Activated CD4-positive, alpha-beta T cell treated with anti-CD3 and anti-CD28 coated beads for 24 hours (primary cell): ENCODE results near the gene NEK10.

ENCODE experiments used
- DNase-seq, 2 donors: peaks; one replicate each; pipeline ENCODE4 v3.0.0-alpha.2; 2020; ENCODE audit warnings: low read depth in 2 of 2

NEK10 gene

GRCh38 chr3:27097182-27097581 lies 272.0 kb downstream of the NEK10 start:
- DNase-seq = no peak

- no peak for DNase-seq
Observed at GRCh38 chr3:27095553-27096222, 273.5 kb downstream of the NEK10 start.

GRCh38 chr3:27094721-27095120 lies 274.5 kb downstream of the NEK10 start:
- no peak for DNase-seq

DNA sequence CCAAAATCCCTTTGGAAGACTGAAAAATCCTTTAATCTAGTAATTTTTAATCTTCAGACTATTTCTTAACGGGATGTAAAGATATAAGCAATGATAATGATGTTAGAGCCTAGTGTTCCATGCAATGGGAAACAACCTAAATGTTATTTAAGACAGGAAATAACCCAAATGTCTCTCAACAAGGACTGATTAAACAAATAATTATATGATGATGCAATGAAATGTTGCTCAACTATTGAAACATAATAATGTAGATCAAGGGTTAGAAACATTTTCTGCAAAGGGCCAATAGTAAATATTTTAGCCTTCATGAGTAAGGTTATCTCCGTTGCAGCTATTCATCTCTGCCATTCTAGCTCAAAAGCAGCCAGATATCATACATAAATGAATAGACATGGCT lies 275.4 kb downstream of the NEK10 start:
- DNase-seq = no peak

DNA sequence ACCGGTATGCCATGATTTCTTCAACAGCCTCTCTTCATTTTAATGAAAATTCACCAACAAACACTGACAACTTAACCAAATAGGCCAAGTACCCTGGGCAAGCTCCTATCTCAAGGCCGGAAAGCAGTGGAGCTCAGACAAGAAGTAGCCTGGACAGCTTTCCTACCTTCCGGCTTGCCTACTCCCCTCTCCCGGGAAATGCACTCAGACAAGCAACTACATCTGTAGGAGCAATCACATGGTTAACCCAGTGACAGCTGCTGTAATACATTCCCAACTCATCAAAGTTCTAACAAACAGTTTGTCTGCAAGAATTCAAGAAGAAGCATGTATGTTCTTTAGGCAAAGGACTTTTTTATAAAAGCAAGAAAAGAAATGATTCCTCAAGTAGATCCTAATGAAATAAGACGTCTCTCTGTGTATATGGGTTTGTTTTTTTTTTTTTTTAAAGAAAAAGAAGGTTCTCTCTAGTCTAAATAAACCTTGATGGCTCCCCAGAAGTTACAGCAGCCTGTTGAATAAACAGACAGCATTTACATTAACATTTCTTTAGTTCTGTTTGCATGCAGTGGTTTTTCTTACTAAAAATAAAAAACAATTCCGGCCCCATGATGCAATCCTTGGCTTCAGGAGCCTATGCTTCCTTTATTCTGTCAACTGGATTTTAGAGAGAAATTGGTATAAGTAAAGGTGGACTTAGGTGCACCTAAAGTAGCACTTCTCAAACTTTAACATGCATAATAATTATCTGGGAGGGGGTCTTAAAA lies 278.7 kb downstream of the NEK10 start:
- no peak for DNase-seq

- no peak for DNase-seq
Observed at GRCh38 chr3:27089645-27090044, 279.5 kb downstream of the NEK10 start.

- no peak for DNase-seq
Observed at GRCh38 chr3:27089068-27089467, 280.1 kb downstream of the NEK10 start.

DNA sequence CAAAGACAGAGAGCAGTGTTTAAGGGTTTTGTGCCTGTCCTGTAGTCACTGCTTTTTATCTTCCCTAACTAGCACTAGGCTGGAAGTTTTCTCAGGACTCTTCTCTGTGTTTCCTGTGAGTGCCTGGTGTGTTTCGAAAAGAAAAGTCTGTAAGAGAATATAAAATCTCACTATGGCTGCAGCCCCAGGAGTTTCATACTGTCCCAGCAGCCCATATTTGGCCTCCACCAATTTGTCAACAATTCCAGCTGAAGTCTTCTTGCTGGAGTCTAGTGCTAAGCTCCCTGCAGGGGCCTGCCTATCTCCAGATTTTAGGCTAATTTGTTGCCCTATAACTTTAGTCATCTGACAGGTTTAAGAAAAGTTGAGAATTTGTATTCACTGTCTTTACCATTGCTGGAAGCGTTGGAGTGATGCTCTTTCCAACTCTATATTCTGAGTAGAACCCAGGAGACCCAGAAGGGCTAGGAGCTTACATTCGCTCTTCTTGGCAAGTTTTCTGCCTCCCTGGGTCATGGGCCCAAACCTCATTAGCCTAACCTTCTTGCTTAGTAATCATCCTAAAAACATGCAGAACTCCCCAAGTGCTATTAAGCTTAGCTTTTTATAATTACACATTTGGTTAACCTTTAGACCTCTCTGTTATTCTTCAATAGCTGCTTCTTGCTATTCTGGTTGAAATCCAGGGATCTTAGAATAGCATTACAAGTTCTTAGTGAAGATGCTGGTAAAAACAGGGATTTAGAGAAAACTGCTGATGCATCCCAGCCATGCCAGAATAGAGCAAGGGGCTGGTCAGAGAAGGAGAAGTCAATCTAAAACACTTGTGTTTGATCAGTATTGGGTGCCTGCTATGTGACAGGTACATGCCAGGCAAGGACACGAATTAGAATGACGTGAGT lies 283.1 kb downstream of the NEK10 start:
- DNase-seq = no peak

DNA sequence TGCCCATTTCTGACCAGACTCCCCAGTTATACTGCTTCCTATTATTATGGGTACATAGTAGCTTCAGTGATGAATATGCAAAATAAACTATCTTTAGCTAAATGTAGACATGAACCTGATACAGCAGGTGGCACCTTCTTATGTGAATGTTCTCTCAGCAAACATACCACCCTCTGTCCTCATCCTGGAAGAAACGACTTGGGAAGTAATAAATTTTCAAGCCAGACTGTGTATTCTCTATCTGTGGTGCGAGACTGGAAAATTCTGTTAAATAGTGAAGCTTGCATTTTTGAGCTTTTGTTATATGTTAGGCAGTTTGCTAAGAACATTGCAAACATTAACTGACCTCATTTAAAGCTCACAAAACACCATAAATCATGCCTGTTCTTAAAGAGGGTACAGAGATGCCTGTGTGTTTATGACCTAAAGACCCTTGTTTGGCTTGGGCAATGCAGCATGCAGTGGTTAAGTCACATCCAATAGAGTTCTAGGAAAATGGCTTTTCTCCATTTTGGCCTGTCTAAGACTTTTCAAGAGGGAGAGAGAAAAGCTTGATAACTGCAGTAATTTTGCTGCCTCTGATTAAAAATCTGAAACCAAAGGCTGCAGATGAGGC lies 287.1 kb downstream of the NEK10 start:
- no peak for DNase-seq

GRCh38 chr3:27081566-27081965 lies 287.6 kb downstream of the NEK10 start:
- DNase-seq = no peak

DNA sequence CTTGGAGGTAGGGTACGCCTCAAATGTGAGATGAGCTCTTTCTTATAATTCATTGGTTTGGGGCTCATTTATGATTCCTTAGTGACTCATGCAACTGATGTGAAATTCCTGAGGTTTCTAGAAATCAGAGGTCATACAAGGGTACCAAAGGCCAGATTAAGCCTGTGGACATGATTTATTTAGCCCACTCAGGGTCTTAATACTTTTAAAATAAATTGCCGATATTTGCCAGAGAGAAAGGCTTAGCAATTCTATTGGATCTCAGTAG lies 289.0 kb downstream of the NEK10 start:
- DNase-seq = no peak

- no peak for DNase-seq
Observed at GRCh38 chr3:27079427-27080257, 289.5 kb downstream of the NEK10 start.

- no peak for DNase-seq
Observed at GRCh38 chr3:27078246-27078913, 290.8 kb downstream of the NEK10 start.

DNA sequence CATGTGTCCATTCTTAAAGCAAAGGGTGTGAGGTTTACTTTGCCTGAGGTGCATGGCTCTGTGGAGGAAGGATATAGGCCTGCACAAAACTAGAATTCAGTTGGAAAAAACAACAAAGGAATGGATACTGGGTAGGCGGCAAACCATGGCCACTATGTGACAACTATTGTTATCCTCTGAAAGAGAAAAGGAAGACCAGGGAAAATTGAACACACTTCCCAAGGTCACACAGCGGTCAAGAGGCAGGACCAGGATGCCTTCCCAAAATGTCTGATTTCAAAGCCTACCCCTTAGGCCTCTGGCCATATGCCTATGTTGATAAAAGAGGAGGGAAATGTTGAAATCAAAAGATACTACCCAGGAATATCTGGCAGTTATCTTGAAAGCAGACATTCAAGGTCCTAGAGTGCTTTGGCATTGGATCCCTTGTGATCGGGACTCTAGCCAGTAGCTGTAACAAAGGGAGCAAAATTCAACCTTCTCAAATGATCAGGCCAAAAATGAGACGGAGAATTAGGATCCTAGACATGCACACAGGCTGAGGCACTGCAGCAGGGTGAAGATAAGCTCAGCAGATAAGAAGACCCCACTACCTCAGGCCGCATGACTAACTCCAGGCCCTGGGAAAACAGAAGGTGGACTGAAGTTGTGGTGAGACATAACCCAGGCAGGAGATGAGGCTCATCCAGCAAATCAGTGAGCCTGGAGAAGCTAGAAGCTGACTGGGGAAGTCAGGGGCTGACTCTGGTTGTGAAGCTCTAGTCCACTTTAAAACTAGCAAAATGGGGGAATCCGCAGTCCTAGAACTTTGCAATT lies 292.2 kb downstream of the NEK10 start:
- DNase-seq = no peak

GRCh38 chr3:27074914-27075313 lies 294.3 kb downstream of the NEK10 start:
- DNase-seq = no peak

- DNase-seq = no peak
Observed at GRCh38 chr3:27073912-27074311, 295.3 kb downstream of the NEK10 start.

GRCh38 chr3:27072810-27073651 lies 296.2 kb downstream of the NEK10 start:
- DNase-seq = no peak

GRCh38 chr3:27060336-27060735 lies 308.8 kb downstream of the NEK10 start:
- DNase-seq = no peak
